Testis (tissue), 3 donors: ENCODE results near the gene MAJIN. TPM values are rescaled to one million over a fixed set of nuclear protein-coding genes. Genes with fewer than 3 reads are reported as not detected.

Experiments used
- DNase-seq: peaks from one replicate; pipeline ENCODE4 v3.0.0-alpha.2; 2019
- H3K27ac ChIP-seq, 2 donors: fragments of 200-600 bp; sonication (generic); one replicate each; pipeline ENCODE4 v1.5.1; 2019
- H3K27me3 ChIP-seq: fragments of 200-600 bp; sonication (generic); one replicate; pipeline ENCODE4 v1.5.1; 2019
- H3K36me3 ChIP-seq: fragments of 200-600 bp; sonication (generic); one replicate; pipeline ENCODE4 v1.5.1; 2017; ENCODE audit warnings: low read depth; ENCODE audit errors: missing control alignments
- H3K4me1 ChIP-seq: fragments of 200-600 bp; sonication (generic); one replicate; pipeline ENCODE4 v1.5.1; 2019
- H3K4me3 ChIP-seq, 2 donors: fragments of 200-600 bp; sonication (generic); one replicate each; pipeline ENCODE4 v1.5.1; 2017 to 2019
- H3K9me3 ChIP-seq: fragments of 200-600 bp; sonication (generic); one replicate; pipeline ENCODE4 v1.5.1; 2017
- POLR2A ChIP-seq: fragments of 450-650 bp; IDR thresholded peaks from one replicate; pipeline ENCODE4 v1.6.1; 2017; ENCODE audit warnings: antibody characterized with exemption, mild to moderate bottlenecking, moderate library complexity
- WGBS, 2 donors: methylation state at CpG; one replicate each; pipeline ENCODE4 v1.1.5; 2018; 5-methylcytosine and 5-hydroxymethylcytosine counted together
- intact Hi-C: fragments of 100-400 bp; cut with DNase I; formaldehyde crosslinking; loops from one replicate; pipeline ENCODE4 v1.15.1; 2023; ENCODE audit warnings: low total_unique reads
- polyA plus RNA-seq: library from polyadenylated mRNA; stranded (reverse); fragments of 350-450 nt; fragmentation: Illumina TruSeq; extraction: RNeasy Lipid Tissue Mini Kit (QIAGEN cat#74804); gene quantifications from one replicate; pipeline ENCODE4 v1.2.3, GENCODE V29; 2014; ENCODE audit warnings: low read depth, low replicate concordance; ENCODE audit not compliant: insufficient read depth
- total RNA-seq, 2 donors: library from RNA; depleted of rRNA; stranded (reverse); fragments of >200 nt; gene quantifications; one replicate each; pipeline ENCODE4 v1.2.3, GENCODE V29; 2016
- TF ChIP-seq, protein P1 (sequence below), 3 experiments: fragments of 450-650 bp in 2 of 3; fragments of 200-600 bp in 1 of 3; sonication (generic) in 1 of 3; IDR thresholded peaks; one replicate each; pipeline ENCODE4 v1.5.1; 2016 to 2019; ENCODE audit warnings: antibody characterized with exemption in 3 of 3, mild to moderate bottlenecking in 2 of 3, moderate library complexity in 1 of 3

Gene MAJIN
- total and polyA plus RNA-seq, 3 donors from 2014 or later: 14.4 to 36.4 (median 34.8) TPM

DNA sequence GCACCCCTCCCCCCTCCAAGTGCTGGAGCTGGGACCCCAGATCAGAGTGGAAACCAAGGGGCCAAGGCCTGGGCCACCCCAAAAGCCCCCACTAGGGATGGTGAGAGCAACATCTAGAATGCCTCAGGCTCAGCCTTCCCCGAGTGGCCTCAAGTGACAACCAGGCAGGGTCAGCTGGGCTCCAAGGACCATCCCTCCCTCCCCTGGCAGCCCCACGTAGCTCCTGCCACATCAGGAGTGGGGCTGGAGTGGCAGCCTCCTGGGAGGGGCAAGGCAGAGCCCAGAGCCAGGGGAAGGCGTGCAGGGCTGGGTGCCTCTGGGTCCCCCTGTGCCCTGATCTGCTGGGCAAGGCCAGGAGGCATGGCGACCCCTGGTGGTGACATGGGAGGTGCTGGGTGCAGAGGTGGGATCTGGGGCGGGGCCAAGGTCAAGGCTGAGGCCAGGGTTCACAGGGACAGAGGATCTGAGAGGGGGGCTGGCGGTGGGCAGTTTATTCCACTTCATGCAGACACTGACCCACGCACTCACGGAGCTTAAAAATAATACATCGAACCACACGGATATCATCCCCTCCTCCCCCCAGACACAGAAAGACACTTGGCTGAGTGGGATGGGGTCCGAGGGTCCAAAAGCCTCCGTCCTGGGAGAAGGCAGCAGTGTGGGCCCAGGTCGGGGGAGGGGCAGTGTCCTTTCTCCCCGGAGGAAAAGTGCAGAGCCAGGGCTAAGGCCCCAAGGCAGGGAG is 77.7 kb downstream of the MAJIN start:
- no peaks in the 10 kb centered on the region for H3K9me3 ChIP-seq
- intact Hi-C loops: loop anchor here (5.0 kb wide), 1 partner anchor 47 kb away; no protein-coding TSS in a partner anchor
- H3K36me3 ChIP-seq: no peaks in the 10 kb centered on the region
- H3K4me1 ChIP-seq: no peaks in the 10 kb centered on the region
- DNase-seq: peak; percentile 84
- H3K4me3 ChIP-seq: no peak overlapping the region
- 42 to 53% methylated on average over 8 to 14 of the region's 14 CpGs for WGBS, 2 donors
- no peaks in the 10 kb centered on the region for H3K27me3 ChIP-seq
- H3K27ac ChIP-seq: no peak overlapping the region
- TF ChIP-seq, protein P1, sequence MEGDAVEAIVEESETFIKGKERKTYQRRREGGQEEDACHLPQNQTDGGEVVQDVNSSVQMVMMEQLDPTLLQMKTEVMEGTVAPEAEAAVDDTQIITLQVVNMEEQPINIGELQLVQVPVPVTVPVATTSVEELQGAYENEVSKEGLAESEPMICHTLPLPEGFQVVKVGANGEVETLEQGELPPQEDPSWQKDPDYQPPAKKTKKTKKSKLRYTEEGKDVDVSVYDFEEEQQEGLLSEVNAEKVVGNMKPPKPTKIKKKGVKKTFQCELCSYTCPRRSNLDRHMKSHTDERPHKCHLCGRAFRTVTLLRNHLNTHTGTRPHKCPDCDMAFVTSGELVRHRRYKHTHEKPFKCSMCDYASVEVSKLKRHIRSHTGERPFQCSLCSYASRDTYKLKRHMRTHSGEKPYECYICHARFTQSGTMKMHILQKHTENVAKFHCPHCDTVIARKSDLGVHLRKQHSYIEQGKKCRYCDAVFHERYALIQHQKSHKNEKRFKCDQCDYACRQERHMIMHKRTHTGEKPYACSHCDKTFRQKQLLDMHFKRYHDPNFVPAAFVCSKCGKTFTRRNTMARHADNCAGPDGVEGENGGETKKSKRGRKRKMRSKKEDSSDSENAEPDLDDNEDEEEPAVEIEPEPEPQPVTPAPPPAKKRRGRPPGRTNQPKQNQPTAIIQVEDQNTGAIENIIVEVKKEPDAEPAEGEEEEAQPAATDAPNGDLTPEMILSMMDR (IDR thresholded peaks at IDR 0.05): peak; percentile 75 to 88 (median 80)
- TF ChIP-seq POLR2A: no peak

DNA sequence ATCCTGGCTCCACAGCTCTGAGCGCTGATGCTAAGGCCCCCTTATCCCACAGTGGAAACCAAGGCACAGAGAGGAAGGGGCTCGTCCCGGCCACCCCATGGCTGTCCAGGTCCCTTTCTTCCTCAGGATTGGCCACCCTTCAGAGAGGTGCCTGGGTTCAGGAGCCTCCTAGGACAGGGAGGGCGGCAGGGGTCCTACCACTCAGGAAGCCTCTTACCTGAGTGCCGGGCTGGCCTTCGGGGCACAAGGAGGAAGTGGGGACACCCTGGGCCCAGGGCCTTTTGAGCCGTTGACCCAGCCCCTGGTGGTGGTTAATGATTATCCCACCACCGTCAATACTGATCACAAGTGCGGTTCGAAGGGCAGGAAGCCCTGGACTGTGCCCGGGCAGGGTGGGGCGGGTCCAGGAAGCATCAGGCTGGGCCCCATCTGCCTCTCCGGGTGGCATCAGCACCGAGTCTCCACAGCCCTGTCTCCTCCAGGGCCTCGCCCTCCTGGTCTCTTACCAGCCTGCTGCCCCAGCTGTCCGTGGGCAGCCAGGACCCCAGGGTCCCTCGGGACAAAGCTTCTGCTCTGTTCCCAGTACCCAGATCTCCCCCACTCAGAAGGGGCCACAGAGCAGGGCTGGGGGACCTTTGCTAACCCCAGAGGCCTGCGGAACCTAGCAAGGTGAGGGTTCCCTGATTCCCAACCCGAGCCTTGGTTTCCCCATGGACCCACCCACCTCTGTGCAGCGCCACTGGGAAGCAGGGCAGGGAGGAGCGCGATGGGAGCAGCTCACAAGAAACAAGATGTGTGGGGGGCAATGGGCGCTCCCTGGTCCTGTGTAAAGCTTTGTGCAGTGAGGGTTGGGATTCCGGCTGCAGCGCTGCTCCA is 78.5 kb downstream of the MAJIN start:
- Histone ChIP-seq H3K4me3 (no peak overlapping the region), H3K36me3 (no peaks in the 10 kb centered on the region), H3K27ac (no peak overlapping the region), H3K27me3 (no peaks in the 10 kb centered on the region), H3K4me1 (no peaks in the 10 kb centered on the region), H3K9me3 (no peaks in the 10 kb centered on the region)
- TF ChIP-seq, protein P1 (IDR thresholded peaks at IDR 0.05): no peak
- no peak for TF ChIP-seq POLR2A
- 80 to 85% methylated on average over 7 to 25 of the region's 25 CpGs for whole genome bisulfite sequencing, 2 donors
- no peak for DNase-seq
- intact Hi-C loops: loop anchor here (5.0 kb wide), 1 partner anchor 46 kb away; no protein-coding TSS in a partner anchor

DNA sequence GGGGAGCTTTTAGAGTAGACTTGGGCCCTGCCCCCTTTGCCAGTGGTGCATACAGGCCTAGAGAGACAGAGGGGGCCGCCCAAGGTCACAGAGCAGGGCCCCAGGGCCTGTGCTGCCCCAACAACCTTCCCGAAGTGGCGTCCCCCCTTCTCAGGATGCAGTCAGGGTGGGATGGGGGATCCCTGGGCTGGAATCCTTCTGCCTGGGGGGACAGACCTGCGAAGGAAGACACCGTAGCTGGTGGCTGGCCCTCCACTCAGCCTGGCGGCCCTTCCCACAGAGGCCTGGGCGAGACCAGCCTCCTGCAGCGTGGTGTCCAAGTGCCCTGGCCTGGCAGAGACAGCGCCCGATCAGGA is 79.1 kb downstream of the MAJIN start:
- 87 to 90% methylated on average over 3 to 8 of the region's 10 CpGs for WGBS, 2 donors
- no peak for TF ChIP-seq POLR2A
- TF ChIP-seq, protein P1 (IDR thresholded peaks at IDR 0.05): no peak
- Histone ChIP-seq H3K4me1 (peaks cover 6% of the 10 kb centered on the region), H3K36me3 (no peaks in the 10 kb centered on the region), H3K27me3 (no peaks in the 10 kb centered on the region), H3K9me3 (no peaks in the 10 kb centered on the region), H3K27ac (no peak overlapping the region), H3K4me3 (no peak overlapping the region)
- intact Hi-C loops: loop anchor here (5.0 kb wide), 1 partner anchor 46 kb away; no protein-coding TSS in a partner anchor
- no peak for DNase-seq

DNA sequence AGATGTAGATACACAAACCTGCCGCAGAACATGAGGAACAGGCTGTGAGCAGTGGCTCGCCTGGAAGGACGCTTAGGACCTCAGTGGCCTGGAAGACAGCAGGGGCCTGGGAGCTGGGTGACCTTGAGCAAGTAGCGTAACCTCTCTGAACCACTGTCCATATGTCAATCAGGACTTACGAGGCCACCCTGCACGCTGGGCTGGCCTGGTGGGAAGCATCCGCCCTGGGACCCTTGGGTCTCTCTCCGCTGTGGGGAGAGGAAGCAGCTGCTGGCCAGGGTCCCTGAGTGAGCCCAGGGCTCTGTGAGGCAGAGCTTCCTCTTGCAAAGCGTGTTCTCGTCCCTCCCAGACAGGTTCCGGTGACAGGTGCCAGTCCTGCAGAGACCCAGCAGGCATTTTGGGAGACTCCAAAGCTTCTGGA is 79.5 kb downstream of the MAJIN start:
- TF ChIP-seq POLR2A: no peak
- TF ChIP-seq, protein P1 (IDR thresholded peaks at IDR 0.05): no peak
- intact Hi-C loops: loop anchor here (5.0 kb wide), 1 partner anchor 45 kb away; no protein-coding TSS in a partner anchor

More for the DNA sequence above, 79.5 kb downstream of the MAJIN start:
- no peaks in the 10 kb centered on the region for H3K27me3 ChIP-seq
- no peaks in the 10 kb centered on the region for H3K9me3 ChIP-seq
- no peak overlapping the region for H3K4me3 ChIP-seq
- no peaks in the 10 kb centered on the region for H3K36me3 ChIP-seq
- no peak overlapping the region for H3K27ac ChIP-seq
- WGBS, 2 donors: 72 to 81% methylated on average over 10 to 11 of the region's 11 CpGs
- DNase-seq: no peak
- H3K4me1 ChIP-seq: peaks cover 8% of the 10 kb centered on the region
